WI38 (cell line): ENCODE measurements around the gene KCTD4.

Source experiments
- H3K4me3 ChIP-seq: 2 replicates; pipeline ENCODE4 v1.5.1; 2011; ENCODE audit warnings: low read depth, mild to moderate bottlenecking, control low read depth, low read length
- TF ChIP-seq, protein P1 (sequence below): IDR thresholded peaks from 2 replicates; pipeline ENCODE4 v1.5.1; 2012; ENCODE audit warnings: low read depth, mild to moderate bottlenecking, control low read depth, low read length

KCTD4 gene

DNA sequence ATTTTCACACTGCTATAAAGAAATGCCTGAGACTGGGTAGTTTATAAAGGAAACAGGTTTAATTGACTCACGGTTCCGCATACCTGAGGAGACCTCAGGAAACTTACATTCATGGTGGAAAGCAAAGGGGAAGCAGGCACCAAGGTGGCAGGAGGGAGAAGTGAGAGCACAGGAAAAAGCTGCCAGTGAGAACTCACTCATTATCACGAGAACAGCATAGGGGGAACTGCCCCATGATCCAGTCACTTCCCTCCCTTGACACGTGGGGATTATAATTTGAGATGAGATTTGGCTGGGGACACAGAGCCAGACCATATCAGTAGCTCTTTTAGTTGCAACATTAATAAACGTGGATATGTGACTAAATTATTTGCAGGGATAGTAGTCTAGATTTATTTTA, 4.3 kb upstream of the KCTD4 start:
- H3K4me3 ChIP-seq, result no peak overlapping the region
- TF ChIP-seq, protein P1, sequence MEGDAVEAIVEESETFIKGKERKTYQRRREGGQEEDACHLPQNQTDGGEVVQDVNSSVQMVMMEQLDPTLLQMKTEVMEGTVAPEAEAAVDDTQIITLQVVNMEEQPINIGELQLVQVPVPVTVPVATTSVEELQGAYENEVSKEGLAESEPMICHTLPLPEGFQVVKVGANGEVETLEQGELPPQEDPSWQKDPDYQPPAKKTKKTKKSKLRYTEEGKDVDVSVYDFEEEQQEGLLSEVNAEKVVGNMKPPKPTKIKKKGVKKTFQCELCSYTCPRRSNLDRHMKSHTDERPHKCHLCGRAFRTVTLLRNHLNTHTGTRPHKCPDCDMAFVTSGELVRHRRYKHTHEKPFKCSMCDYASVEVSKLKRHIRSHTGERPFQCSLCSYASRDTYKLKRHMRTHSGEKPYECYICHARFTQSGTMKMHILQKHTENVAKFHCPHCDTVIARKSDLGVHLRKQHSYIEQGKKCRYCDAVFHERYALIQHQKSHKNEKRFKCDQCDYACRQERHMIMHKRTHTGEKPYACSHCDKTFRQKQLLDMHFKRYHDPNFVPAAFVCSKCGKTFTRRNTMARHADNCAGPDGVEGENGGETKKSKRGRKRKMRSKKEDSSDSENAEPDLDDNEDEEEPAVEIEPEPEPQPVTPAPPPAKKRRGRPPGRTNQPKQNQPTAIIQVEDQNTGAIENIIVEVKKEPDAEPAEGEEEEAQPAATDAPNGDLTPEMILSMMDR, result no peak

DNA sequence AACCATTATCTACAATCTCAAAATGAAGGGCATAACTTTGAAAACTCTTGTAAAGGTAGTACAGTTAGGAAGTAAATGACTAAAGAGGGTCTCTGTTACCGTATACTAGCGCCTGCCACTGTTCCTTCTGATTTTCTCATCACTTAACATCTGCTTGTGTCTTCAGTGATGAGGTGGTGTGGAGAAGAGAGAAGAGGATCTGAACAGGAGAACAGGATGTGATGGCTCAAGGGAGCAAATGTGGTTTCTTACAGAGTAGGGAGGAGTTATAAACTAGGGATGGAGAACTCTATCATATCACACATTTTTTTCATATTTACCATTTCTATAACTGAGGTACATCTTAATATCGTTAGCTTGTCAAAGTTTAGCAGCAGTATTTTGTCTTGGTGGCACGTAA, 1.1 kb downstream of the KCTD4 start:
- no peak overlapping the region for H3K4me3 ChIP-seq
- TF ChIP-seq, protein P1, result no peak

DNA sequence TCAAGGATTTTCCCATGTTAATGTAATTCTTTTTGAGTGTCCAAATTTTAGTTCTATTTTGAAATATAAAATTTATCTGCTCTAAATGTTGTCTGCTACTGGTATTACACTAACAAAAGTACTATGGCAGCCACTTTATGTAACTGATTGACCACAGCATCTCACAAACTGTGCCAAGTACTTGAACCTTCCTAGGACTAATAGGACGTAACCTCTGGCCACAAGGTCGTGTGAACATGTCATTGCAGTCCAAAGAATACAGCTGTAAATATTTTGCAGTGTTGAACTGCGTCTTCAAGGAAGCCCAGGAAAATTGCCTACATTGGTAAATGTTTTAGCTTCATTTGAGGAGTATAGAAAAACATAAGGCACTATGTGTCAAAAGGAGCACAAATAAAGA, 1.9 kb downstream of the KCTD4 start:
- no peak overlapping the region for H3K4me3 ChIP-seq
- TF ChIP-seq, protein P1, result no peak

DNA sequence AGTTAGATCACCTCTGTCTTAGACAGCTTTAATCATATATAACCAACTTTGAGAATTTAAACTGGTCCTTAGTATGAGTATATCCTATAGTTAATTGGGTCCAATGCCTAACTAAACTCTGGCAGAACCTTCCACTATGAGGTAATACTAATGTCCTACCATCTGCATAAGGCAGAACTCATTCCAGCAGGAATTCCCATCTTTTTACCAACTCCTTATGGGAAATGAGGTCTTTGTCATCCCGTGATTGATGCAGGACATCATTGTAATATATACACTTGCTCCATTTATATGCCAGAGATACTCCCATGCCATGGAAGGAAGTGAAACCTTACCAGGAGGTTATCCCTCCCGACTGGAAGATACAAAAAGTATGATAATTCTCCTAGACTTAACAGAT, 2.8 kb downstream of the KCTD4 start:
- no peak overlapping the region for H3K4me3 ChIP-seq
- TF ChIP-seq, protein P1, result no peak

DNA sequence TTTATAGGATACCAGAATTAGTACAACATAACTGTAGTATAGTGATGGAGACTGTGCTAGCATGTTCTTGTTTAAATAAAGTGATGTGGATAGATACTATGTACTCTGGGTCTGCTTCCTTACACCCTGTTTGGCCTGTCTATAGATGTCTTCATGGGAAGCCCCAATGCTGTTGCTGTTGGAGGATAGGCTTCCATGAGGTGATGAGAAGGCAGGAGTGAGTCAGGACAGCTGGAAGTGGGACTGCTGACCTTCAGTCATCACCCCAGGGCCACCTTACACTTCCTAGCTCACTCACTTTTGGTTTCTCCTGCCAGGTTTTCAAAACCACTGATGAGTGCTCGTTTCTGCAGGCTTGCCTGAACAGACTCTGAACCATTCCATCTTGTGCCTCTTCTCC, 4.2 kb downstream of the KCTD4 start:
- H3K4me3 ChIP-seq, result no peak overlapping the region
- TF ChIP-seq, protein P1, result no peak

DNA sequence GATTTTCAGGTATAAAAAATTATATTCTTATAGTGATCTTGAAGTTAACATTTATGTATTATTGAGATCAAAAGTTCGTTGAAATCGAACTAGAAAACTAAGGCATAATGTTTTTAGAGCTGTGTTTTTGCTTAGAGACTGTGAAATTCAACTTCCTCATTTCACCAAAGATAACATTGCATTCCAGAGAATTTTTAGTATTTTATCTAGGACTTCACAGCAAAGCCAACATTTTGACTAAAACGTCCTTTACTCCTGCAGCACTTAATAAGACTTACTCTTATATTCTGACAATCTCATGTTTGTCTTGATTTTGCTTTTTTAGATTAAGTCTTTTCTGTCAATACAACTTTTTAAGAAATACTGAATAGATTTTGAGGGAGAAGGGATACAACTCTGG, 4.7 kb downstream of the KCTD4 start:
- H3K4me3 ChIP-seq, result no peak overlapping the region
- TF ChIP-seq, protein P1, result no peak

DNA sequence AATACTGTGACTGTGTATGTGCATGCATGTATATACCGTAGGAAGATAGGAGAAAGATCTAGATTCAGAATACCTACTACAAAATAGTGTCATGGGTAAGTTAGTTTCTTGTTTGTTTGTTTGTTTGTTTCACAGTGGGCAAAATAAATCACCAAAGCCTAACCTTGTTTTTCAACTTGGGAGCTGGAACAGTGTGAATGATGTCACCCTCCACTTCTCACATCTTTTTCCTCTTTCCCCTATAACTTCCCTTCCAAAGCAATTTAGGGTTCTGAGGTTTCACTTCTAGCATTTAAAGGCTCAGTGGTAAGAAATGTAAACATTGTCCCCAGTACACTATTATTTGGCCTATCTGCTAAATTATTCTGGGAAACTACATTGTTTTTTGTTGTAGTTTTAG, 5.4 kb downstream of the KCTD4 start:
- TF ChIP-seq, protein P1, result no peak
- no peak overlapping the region for H3K4me3 ChIP-seq
